ENCODE results near the gene UVRAG.

Gene UVRAG

DNA sequence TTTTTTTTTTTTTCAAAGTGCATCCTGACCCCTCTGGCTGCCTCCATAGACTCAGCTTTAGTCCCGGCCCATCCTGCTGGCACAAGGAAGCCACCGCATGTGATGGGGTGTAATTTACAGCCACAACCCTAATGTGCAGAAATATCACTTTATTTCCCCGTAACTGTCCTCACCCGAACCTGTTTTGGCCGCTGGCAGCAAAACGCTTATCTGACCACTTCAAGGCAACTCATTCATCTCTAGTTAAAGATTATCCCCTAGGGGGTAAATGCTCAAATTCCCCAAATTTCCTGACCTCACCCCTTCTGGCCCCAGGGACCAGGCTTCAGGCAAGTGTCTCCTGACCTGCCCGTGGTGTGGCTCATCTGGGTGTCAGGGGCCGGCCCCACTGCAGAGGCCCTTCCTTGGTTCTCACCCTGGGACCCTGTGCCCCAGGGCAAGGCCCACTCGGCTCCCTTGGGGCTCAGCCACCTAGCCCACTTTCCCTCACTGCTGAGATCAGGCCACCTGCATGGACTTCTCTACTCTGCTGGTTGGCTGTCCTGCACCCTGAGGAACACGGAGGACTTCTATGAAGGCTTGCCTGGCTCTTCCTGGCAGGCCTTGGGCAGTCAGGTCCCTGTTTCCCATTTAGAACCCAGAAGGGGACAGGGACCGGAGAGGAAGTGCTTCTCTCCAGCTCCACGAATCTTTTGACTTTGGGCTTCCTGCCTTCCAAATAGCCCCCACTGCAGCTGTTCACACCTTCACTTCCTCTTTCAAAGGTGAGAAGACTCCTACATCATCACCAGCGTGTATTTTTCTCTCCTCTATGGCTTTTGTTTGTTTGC, 337.9 kb downstream of the UVRAG start:
- in situ Hi-C loops (cut with MboI; ENCODE audit: low pct_unique_long_range_greater_than_20kb, low sequenced_read_pairs, unreplicated experiment): no loop called here
- no peak for TF ChIP-seq CTCF (IDR thresholded peaks at IDR 0.05; ENCODE audit: extremely low read depth, insufficient read depth, missing control alignments)
- peak; percentile 71 for DNase-seq (ENCODE audit: low spot score)

DNA sequence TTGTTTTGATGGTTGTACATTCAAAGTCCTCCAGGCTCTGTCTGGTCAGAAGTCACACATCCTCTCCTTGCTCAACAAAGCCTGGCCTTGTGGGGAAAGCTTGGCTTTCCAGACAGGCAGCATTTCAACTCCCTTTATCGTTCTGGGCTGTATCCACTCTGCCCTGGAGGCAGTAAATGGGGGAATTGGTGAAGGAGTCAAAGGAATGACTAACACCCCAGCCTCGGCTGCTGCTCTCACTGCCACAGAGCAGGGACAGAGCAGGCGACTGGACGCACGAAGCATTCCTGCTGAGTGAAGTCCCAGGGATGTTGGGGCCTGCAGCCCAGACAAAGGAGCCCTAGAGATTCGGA, 338.5 kb downstream of the UVRAG start:
- in situ Hi-C loops (cut with MboI; ENCODE audit: low pct_unique_long_range_greater_than_20kb, low sequenced_read_pairs, unreplicated experiment): no loop called here

DNA sequence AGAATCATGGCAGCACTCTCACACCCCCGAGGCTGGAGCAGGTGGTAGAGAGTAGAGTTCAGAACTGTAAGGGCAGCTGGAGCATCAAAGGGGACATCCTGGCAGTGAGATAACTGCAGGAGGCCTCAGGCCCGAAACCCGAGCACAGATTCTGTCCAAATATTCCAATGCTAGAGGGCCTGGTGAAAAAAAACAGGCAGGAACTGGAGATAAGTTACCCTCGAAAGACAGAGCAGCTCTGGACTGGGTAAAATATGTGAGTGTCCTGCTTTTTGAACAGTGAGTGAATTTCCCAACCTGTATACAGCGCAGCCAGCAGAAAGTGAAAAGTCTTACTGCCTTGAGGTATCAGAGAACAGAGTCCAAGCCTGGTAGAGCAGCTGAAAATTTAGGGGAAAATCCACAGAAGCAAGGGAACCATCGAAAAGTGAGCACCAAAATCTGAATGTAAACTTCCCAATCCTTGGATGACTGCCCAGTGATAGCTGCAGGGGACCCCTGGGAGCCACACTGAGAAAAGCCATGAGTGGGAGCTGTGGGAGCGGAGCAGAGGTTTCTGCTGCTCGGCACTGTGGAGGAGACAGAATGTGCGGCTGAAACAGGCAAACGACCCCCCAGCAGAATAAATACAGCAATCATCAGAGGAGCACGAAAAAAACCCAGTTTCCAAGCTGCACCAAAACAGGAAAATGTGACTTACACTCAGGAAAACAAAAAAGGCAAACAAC, 340.7 kb downstream of the UVRAG start:
- no peak for DNase-seq (ENCODE audit: low spot score)
- in situ Hi-C loops (cut with MboI; ENCODE audit: low pct_unique_long_range_greater_than_20kb, low sequenced_read_pairs, unreplicated experiment): no loop called here

More for the DNA sequence above, 338.5 kb downstream of the UVRAG start:
- TF ChIP-seq CTCF (IDR thresholded peaks at IDR 0.05; ENCODE audit: extremely low read depth, insufficient read depth, missing control alignments): no peak
- no peak for DNase-seq (ENCODE audit: low spot score)

DNA sequence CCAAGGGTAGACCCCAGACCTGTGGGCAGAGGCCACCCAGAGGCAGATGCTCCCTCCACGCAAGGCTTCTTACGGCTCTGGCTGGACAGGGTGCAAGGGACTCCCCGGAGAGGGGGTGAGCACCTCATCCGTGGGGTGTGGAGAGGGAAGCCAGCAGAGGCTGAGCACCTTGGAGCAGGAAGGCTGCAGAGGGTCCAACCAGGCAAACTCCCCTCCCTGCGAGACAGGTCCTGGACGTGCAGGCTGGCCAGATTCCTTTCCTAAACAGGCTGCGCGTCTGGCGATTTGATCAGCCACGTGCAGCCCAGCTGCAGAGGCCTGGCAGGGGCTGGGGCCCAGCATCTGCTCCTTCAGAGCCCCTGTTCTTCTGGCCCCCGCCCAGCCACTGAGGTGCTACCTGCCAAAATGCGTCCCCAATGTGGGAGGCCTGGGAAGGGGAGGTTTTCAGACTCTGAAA, 342.0 kb downstream of the UVRAG start:
- no peak for DNase-seq (ENCODE audit: low spot score)
- TF ChIP-seq CTCF (IDR thresholded peaks at IDR 0.05; ENCODE audit: extremely low read depth, insufficient read depth, missing control alignments): no peak
- in situ Hi-C loops (cut with MboI; ENCODE audit: low pct_unique_long_range_greater_than_20kb, low sequenced_read_pairs, unreplicated experiment): no loop called here

More for the DNA sequence above, 340.7 kb downstream of the UVRAG start:
- no peak for TF ChIP-seq CTCF (IDR thresholded peaks at IDR 0.05; ENCODE audit: extremely low read depth, insufficient read depth, missing control alignments)

DNA sequence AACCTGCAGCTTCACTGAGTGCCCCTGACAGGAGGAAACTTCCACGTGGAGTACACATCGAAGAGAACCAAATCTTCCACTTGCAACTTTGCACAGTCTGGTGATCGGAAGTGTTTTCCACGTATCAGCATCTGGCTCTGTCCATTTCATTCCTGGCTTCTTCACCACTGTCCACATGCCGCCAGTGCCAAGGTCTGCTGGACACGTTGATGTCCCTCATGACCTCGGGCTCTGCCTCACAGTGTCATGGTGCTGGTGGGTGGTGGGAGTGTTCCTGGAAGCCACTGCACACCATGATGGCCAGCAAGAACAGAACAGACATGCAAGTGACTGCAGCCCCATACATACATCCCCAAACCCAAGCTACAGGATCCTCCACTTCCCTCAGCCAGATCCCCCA, 342.9 kb downstream of the UVRAG start:
- no peak for DNase-seq (ENCODE audit: low spot score)
- no peak for TF ChIP-seq CTCF (IDR thresholded peaks at IDR 0.05; ENCODE audit: extremely low read depth, insufficient read depth, missing control alignments)
- in situ Hi-C loops (cut with MboI; ENCODE audit: low pct_unique_long_range_greater_than_20kb, low sequenced_read_pairs, unreplicated experiment): no loop called here

- TF ChIP-seq CTCF (IDR thresholded peaks at IDR 0.05; ENCODE audit: extremely low read depth, insufficient read depth, missing control alignments): no peak
- no peak for DNase-seq (ENCODE audit: low spot score)
- in situ Hi-C loops (cut with MboI; ENCODE audit: low pct_unique_long_range_greater_than_20kb, low sequenced_read_pairs, unreplicated experiment): no loop called here
Measured at GRCh38 chr11:76158394-76159302, 343.6 kb downstream of the UVRAG start.
